ENCODE data around the gene EXOC6B. TPM values are rescaled to one million over a fixed set of nuclear protein-coding genes. Genes with fewer than 3 reads are reported as not detected.
A peak's percentile ranks its signal among the peaks of the same experiment; 100 is the strongest.

The EXOC6B gene
- total and polyA plus RNA-seq, 2 experiments from 2014 or later, result 8.9 to 18.3 TPM

DNA sequence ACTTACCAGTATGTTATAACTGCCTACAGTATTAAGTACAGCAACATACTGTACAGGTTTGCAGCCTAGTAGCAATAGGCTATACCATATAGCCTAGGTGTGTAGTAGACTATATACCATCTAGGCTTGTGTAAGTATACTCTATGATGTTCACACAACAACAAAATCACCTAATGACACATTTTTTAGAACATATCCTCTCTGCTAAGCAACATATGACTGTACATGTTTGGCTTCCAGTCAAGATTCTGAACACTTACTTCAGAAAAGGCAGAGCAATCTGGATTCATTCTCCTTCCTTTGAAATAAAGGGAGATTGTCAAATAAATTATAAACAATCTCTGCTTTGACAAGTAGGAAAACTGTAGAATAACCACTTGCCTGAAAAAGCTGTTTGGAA lies 81.8 kb downstream of the EXOC6B start:
- H3K36me3 ChIP-seq (ENCODE audit: low read depth), result no peaks in the 10 kb centered on the region
- 0 out of 2 replicates have a peak, but pooled peaks cover under 1% of the 10 kb centered on the region for H3F3A ChIP-seq (ENCODE audit: insufficient read depth)
- peak; percentile 77 for DNase-seq
- no peak overlapping the region for H2AFZ ChIP-seq
- H3K9me3 ChIP-seq (ENCODE audit: low read depth), result no peaks in the 10 kb centered on the region
- no peak overlapping the region for H3K4me2 ChIP-seq (ENCODE audit: unreplicated experiment)
- TF ChIP-seq EZH2 (IDR thresholded peaks at IDR 0.05; ENCODE audit: insufficient read depth, poor library complexity, severe bottlenecking) (no peak), EZH2phosphoT487 (IDR thresholded peaks at IDR 0.05; ENCODE audit: insufficient read depth, low read depth) (no peak)
- no peak overlapping the region for H3K4me3 ChIP-seq
- in situ Hi-C loops (cut with MboI), result loop anchor here (25.0 kb wide), 1 partner anchor 1182 kb away; no protein-coding TSS in a partner anchor
- H3K9ac ChIP-seq, result no peak overlapping the region
- H4K20me1 ChIP-seq (ENCODE audit: insufficient read depth), result no peaks in the 10 kb centered on the region
- H3K4me1 ChIP-seq (ENCODE audit: insufficient read depth), result peaks cover 13% of the 10 kb centered on the region
- no peaks in the 10 kb centered on the region for H3K79me2 ChIP-seq (ENCODE audit: insufficient read depth)
- H3K9me2 ChIP-seq (ENCODE audit: insufficient read depth), result no peaks in the 10 kb centered on the region
- no peak overlapping the region for H3K27ac ChIP-seq
- no peaks in the 10 kb centered on the region for H3K27me3 ChIP-seq (replicated peaks; ENCODE audit: insufficient read depth)

DNA sequence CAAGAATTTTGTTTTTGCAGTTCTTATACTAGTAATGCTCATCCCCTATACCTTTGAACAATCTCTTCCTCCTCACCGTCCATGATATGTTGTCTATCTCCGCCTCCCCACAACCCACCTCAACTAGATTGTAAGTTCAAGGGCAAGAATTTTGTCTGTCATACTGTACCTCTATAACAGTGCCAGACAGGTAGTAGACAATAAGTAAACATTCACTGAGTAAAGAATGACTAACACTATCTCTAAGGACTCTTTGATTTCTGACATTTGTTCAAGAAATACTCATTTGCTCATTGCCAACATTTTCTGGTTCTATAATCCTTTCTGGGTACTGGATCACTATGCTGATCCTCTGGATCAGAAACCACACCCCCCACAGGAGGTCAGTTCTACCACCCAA lies 82.4 kb downstream of the EXOC6B start:
- Histone ChIP-seq H3K4me3 (no peak overlapping the region), H3K9me3 (ENCODE audit: low read depth) (no peaks in the 10 kb centered on the region), H3K36me3 (ENCODE audit: low read depth) (no peaks in the 10 kb centered on the region), H3K4me1 (ENCODE audit: insufficient read depth) (peaks cover 13% of the 10 kb centered on the region), H2AFZ (no peak overlapping the region), H3K27ac (no peak overlapping the region), H3K9me2 (ENCODE audit: insufficient read depth) (no peaks in the 10 kb centered on the region), H3K4me2 (ENCODE audit: unreplicated experiment) (no peak overlapping the region), H3K27me3 (replicated peaks; ENCODE audit: insufficient read depth) (no peaks in the 10 kb centered on the region), H3K79me2 (ENCODE audit: insufficient read depth) (no peaks in the 10 kb centered on the region), H3F3A (ENCODE audit: insufficient read depth) (peaks cover 6% of the 10 kb centered on the region; the same call in 1 of the 2 replicates), H4K20me1 (ENCODE audit: insufficient read depth) (no peaks in the 10 kb centered on the region), H3K9ac (no peak overlapping the region)
- DNase-seq, result no peak
- in situ Hi-C loops (cut with MboI), result loop anchor here (25.0 kb wide), 1 partner anchor 1181 kb away; no protein-coding TSS in a partner anchor
- WGBS, 2 experiments (ENCODE audit: low coverage in 1 of 2, low lambda C conversion rate in 2 of 2, missing lambda C conversion rate in 2 of 2), result 98% methylated on average over 2 of the region's 2 CpGs
- TF ChIP-seq EZH2phosphoT487 (IDR thresholded peaks at IDR 0.05; ENCODE audit: insufficient read depth, low read depth), result no peak
- TF ChIP-seq EZH2 (IDR thresholded peaks at IDR 0.05; ENCODE audit: insufficient read depth, poor library complexity, severe bottlenecking), result no peak

DNA sequence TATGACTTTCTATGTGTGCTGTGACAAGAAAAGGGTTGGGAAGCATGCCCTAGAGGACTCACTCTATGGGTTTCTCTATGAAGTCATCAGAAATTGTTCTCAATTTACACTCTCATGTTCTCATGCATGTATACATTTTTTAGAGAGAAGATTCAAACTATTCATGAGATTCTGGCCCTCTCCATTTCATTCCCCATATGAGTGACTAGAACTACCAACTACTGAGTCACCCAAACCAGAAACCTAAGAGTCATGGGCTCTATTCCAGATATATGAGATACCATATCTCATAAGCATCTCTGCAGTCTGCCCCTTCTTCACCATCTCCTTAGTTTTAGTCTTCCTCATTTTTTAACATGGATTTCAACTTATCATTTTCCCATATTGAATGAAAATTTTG lies 87.7 kb downstream of the EXOC6B start:
- peak; percentile 26 for DNase-seq
- Histone ChIP-seq H3K36me3 (ENCODE audit: low read depth) (no peaks in the 10 kb centered on the region), H3K9me2 (ENCODE audit: insufficient read depth) (no peaks in the 10 kb centered on the region), H3K9ac (no peak overlapping the region), H3K4me1 (ENCODE audit: insufficient read depth) (no peaks in the 10 kb centered on the region), H3K9me3 (ENCODE audit: low read depth) (no peaks in the 10 kb centered on the region), H4K20me1 (ENCODE audit: insufficient read depth) (no peaks in the 10 kb centered on the region), H2AFZ (no peak overlapping the region), H3K27me3 (replicated peaks; ENCODE audit: insufficient read depth) (no peaks in the 10 kb centered on the region), H3F3A (ENCODE audit: insufficient read depth) (peaks cover 9% of the 10 kb centered on the region; the same call in 1 of the 2 replicates), H3K4me3 (no peak overlapping the region), H3K4me2 (ENCODE audit: unreplicated experiment) (no peak overlapping the region), H3K79me2 (ENCODE audit: insufficient read depth) (no peaks in the 10 kb centered on the region), H3K27ac (no peak overlapping the region)
- TF ChIP-seq EZH2 (IDR thresholded peaks at IDR 0.05; ENCODE audit: insufficient read depth, poor library complexity, severe bottlenecking), result no peak
- TF ChIP-seq EZH2phosphoT487 (IDR thresholded peaks at IDR 0.05; ENCODE audit: insufficient read depth, low read depth), result no peak
- in situ Hi-C loops (cut with MboI), result loop anchor here (25.0 kb wide), 1 partner anchor 1176 kb away; no protein-coding TSS in a partner anchor

DNA sequence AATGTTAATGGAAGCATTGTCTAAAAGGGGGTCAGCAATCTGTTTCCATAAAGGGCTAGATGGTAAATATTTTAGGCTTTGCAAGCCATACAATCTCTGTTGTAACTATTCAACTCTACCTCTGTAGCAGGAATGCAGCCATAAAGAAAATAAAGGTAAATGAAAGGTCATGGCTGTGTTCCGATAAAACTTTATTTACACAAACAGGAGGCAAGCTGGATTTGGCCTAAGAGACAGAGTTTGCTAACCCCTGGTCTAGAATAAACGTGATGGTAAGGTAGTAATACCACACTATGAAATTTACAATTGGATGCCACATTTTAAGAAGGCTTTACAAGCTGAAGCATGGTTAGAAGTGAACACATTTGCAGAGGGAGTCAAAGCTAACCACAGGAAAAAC lies 91.4 kb downstream of the EXOC6B start:
- Histone ChIP-seq H3F3A (ENCODE audit: insufficient read depth) (peaks cover 9% of the 10 kb centered on the region; the same call in 1 of the 2 replicates), H4K20me1 (ENCODE audit: insufficient read depth) (no peaks in the 10 kb centered on the region), H3K4me2 (ENCODE audit: unreplicated experiment) (no peak overlapping the region), H3K9me3 (ENCODE audit: low read depth) (no peaks in the 10 kb centered on the region), H3K27ac (no peak overlapping the region), H3K27me3 (replicated peaks; ENCODE audit: insufficient read depth) (no peaks in the 10 kb centered on the region), H3K79me2 (ENCODE audit: insufficient read depth) (no peaks in the 10 kb centered on the region), H3K4me3 (no peak overlapping the region), H3K36me3 (ENCODE audit: low read depth) (no peaks in the 10 kb centered on the region), H3K9me2 (ENCODE audit: insufficient read depth) (no peaks in the 10 kb centered on the region), H3K9ac (no peak overlapping the region), H2AFZ (no peak overlapping the region), H3K4me1 (ENCODE audit: insufficient read depth) (no peaks in the 10 kb centered on the region)
- WGBS, 2 experiments (ENCODE audit: low coverage in 1 of 2, low lambda C conversion rate in 2 of 2, missing lambda C conversion rate in 2 of 2), result 75 to 76% methylated on average over 2 of the region's 2 CpGs
- in situ Hi-C loops (cut with MboI), result loop anchor here (25.0 kb wide), 1 partner anchor 1172 kb away; no protein-coding TSS in a partner anchor
- DNase-seq, result no peak
- TF ChIP-seq EZH2phosphoT487 (IDR thresholded peaks at IDR 0.05; ENCODE audit: insufficient read depth, low read depth) (no peak), EZH2 (IDR thresholded peaks at IDR 0.05; ENCODE audit: insufficient read depth, poor library complexity, severe bottlenecking) (no peak)

DNA sequence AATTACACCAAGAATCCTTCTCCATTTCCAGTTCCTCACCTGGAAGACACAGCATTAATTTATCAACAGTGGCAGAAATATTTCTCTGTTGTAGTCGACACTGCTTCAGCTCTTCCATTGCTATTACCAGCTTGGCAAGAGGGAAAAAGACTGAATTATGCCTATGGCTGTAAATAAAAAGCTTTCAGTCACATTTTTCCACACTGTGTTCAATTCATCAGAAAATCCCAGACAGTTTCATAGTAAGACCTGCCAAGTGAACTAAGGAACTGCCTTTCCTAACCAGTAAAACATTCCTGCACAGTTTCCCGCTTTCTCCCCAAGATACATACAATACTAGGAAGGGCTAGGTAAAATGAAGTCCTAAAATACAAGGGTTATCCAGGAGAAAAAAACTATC lies 94.7 kb downstream of the EXOC6B start:
- no peak overlapping the region for H3K9ac ChIP-seq
- no peaks in the 10 kb centered on the region for H3K27me3 ChIP-seq (replicated peaks; ENCODE audit: insufficient read depth)
- no peak overlapping the region for H2AFZ ChIP-seq
- in situ Hi-C loops (cut with MboI), result loop anchor here (25.0 kb wide), 1 partner anchor 1169 kb away; no protein-coding TSS in a partner anchor
- no peaks in the 10 kb centered on the region for H3F3A ChIP-seq (ENCODE audit: insufficient read depth)
- H3K4me2 ChIP-seq (ENCODE audit: unreplicated experiment), result no peak overlapping the region
- no peak for TF ChIP-seq EZH2 (IDR thresholded peaks at IDR 0.05; ENCODE audit: insufficient read depth, poor library complexity, severe bottlenecking)
- no peak for TF ChIP-seq EZH2phosphoT487 (IDR thresholded peaks at IDR 0.05; ENCODE audit: insufficient read depth, low read depth)
- H3K79me2 ChIP-seq (ENCODE audit: insufficient read depth), result no peaks in the 10 kb centered on the region
- DNase-seq, result no peak
- no peaks in the 10 kb centered on the region for H3K9me2 ChIP-seq (ENCODE audit: insufficient read depth)
- H3K27ac ChIP-seq, result no peak overlapping the region
- H3K9me3 ChIP-seq (ENCODE audit: low read depth), result no peaks in the 10 kb centered on the region
- H3K36me3 ChIP-seq (ENCODE audit: low read depth), result no peaks in the 10 kb centered on the region
- no peak overlapping the region for H3K4me3 ChIP-seq
- no peaks in the 10 kb centered on the region for H4K20me1 ChIP-seq (ENCODE audit: insufficient read depth)
- WGBS, 2 experiments (ENCODE audit: low coverage in 1 of 2, low lambda C conversion rate in 2 of 2, missing lambda C conversion rate in 2 of 2), result 72 to 77% methylated on average over 2 of the region's 2 CpGs
- H3K4me1 ChIP-seq (ENCODE audit: insufficient read depth), result no peaks in the 10 kb centered on the region
